Left ventricle myocardium inferior (tissue), 1 donor: ENCODE results near the gene ADPRH. TPM values are rescaled to one million over a fixed set of nuclear protein-coding genes. Genes with fewer than 3 reads are reported as not detected.

Experiments
- DNase-seq: peaks from one replicate; pipeline ENCODE4 v3.0.0-alpha.2; 2020
- H3K27ac ChIP-seq: fragments of 200-600 bp; replicated peaks from 2 replicates; pipeline ENCODE4 v1.8.0; 2021
- H3K27me3 ChIP-seq: fragments of 200-600 bp; 2 replicates; pipeline ENCODE4 v1.8.0; 2021; ENCODE audit warnings: low read depth
- H3K36me3 ChIP-seq: fragments of 200-600 bp; 2 replicates; pipeline ENCODE4 v1.8.0; 2021
- H3K4me1 ChIP-seq: fragments of 200-600 bp; 2 replicates; pipeline ENCODE4 v1.8.0; 2021
- H3K4me3 ChIP-seq: fragments of 200-600 bp; 2 replicates; pipeline ENCODE4 v1.8.0; 2021; ENCODE audit warnings: mild to moderate bottlenecking, moderate library complexity
- H3K9me3 ChIP-seq: fragments of 200-600 bp; replicated peaks from 2 replicates; pipeline ENCODE4 v1.8.0; 2021
- CTCF ChIP-seq: fragments of 200-600 bp; IDR thresholded peaks from 2 replicates; pipeline ENCODE4 v1.8.0; 2021; ENCODE audit warnings: antibody characterized with exemption, mild to moderate bottlenecking, borderline replicate concordance
- intact Hi-C: fragments of 100-400 bp; cut with micrococcal nuclease; formaldehyde crosslinking; loops from one replicate; pipeline ENCODE4 v1.11.0; 2022
- total RNA-seq: library from RNA; stranded (reverse); fragmentation: NEBNext Ultra II Directional; extraction: Animal tissue kit (Norgen Biotek cat#: 25700); gene quantifications from one replicate; pipeline ENCODE4 v1.2.1, GENCODE V29; 2021
- donor health status: DM: no; HTN: yes; CAD: no; lungs with severe emphysema.

Gene ADPRH
- total RNA-seq, 1 donor from 2014 or later = 9.8 TPM

- no peaks in the 10 kb centered on the region for H3K27me3 ChIP-seq
- DNase-seq = no peak
- H3K36me3 ChIP-seq = no peaks in the 10 kb centered on the region
- H3K27ac ChIP-seq = peak overlapping the region; percentile 75
- intact Hi-C loops = no loop called here
- no peaks in the 10 kb centered on the region for H3K9me3 ChIP-seq
- no peak for TF ChIP-seq CTCF
- H3K4me3 ChIP-seq = no peak overlapping the region
- peaks cover 18% of the 10 kb centered on the region for H3K4me1 ChIP-seq
These were observed 8.1 kb upstream of the ADPRH start for GRCh38 chr3:119571230-119571629.

- no peak for TF ChIP-seq CTCF
- Histone ChIP-seq H3K27me3 (no peaks in the 10 kb centered on the region), H3K9me3 (no peaks in the 10 kb centered on the region), H3K4me3 (no peak overlapping the region), H3K36me3 (no peaks in the 10 kb centered on the region), H3K4me1 (peaks cover 18% of the 10 kb centered on the region), H3K27ac (peak overlapping the region; percentile 75)
- DNase-seq = no peak
- intact Hi-C loops = no loop called here
These were observed 7.6 kb upstream of the ADPRH start for GRCh38 chr3:119571688-119572087.

- TF ChIP-seq CTCF = no peak
- no peaks in the 10 kb centered on the region for H3K9me3 ChIP-seq
- intact Hi-C loops = loop anchor here (5.0 kb wide), 1 partner anchor 72 kb away; no protein-coding TSS in a partner anchor
- no peak for DNase-seq
- no peak overlapping the region for H3K4me3 ChIP-seq
- H3K27me3 ChIP-seq = no peaks in the 10 kb centered on the region
- no peak overlapping the region for H3K27ac ChIP-seq
- H3K36me3 ChIP-seq = no peaks in the 10 kb centered on the region
- peaks cover 34% of the 10 kb centered on the region for H3K4me1 ChIP-seq
These were observed 3.8 kb upstream of the ADPRH start for GRCh38 chr3:119575507-119575906.

GRCh38 chr3:119580067-119580760 lies 922 bp downstream of the ADPRH start:
- H3K9me3 ChIP-seq = no peaks in the 10 kb centered on the region
- H3K4me1 ChIP-seq = peaks cover 25% of the 10 kb centered on the region
- H3K36me3 ChIP-seq = peaks cover 8% of the 10 kb centered on the region
- intact Hi-C loops = loop anchor here (10.0 kb wide), 1 partner anchor 95 kb away; the partner anchor contains the start of gene COX17
- TF ChIP-seq CTCF = peak; percentile 17
- DNase-seq = peak; percentile 36
- H3K4me3 ChIP-seq = peak overlapping the region; percentile 72
- H3K27me3 ChIP-seq = no peaks in the 10 kb centered on the region
- peak overlapping the region; percentile 97 for H3K27ac ChIP-seq

GRCh38 chr3:119582178-119582577 lies 2.9 kb downstream of the ADPRH start:
- DNase-seq = no peak
- Histone ChIP-seq H3K36me3 (peaks cover 22% of the 10 kb centered on the region), H3K4me1 (peaks cover 25% of the 10 kb centered on the region), H3K27me3 (no peaks in the 10 kb centered on the region), H3K9me3 (no peaks in the 10 kb centered on the region), H3K27ac (no peak overlapping the region), H3K4me3 (no peak overlapping the region)
- no peak for TF ChIP-seq CTCF
- intact Hi-C loops = loop anchor here (10.0 kb wide), 1 partner anchor 93 kb away; the partner anchor contains the start of gene COX17
